Limb (tissue), 2 donors: Measurements from ENCODE around the gene EIF5B.
A peak's percentile ranks its signal among the peaks of the same experiment; 100 is the strongest.
"Not testable (repeated sequence)": the region's sequence is repeated elsewhere in the genome, so short reads cannot be mapped to it uniquely, and the experiment has no call there.

Experiments used
- DNase-seq, 2 donors: peaks; one replicate each; pipeline ENCODE4 v3.0.0-alpha.2; 2016; ENCODE audit errors: extremely low spot score in 2 of 2

The EIF5B gene

GRCh38 chr2:99337113-99338028 lies at the start of gene EIF5B:
Gene EIF5B, plus strand, starts transcription at chr2:99337389. Its CDS starts 166 bp downstream, at chr2:99337555.
- peak; percentile 95 to 96 for DNase-seq

GRCh38 chr2:99297994-99298393 lies 39.2 kb upstream of the EIF5B start:
- DNase-seq, result no peak

GRCh38 chr2:99299580-99299979 lies 37.6 kb upstream of the EIF5B start:
- DNase-seq, result no peak

GRCh38 chr2:99301097-99301496 lies 36.1 kb upstream of the EIF5B start, which contains the start of gene LYG1:
Gene LYG1, minus strand, starts transcription at chr2:99301197. Its CDS starts 5,527 bp downstream, at chr2:99295670.
- DNase-seq, result not testable (repeated sequence)

GRCh38 chr2:99317161-99317872 lies 19.9 kb upstream of the EIF5B start:
- DNase-seq, result no peak

GRCh38 chr2:99317873-99318200 lies 19.4 kb upstream of the EIF5B start:
- not testable (repeated sequence) for DNase-seq

- DNase-seq, result no peak
These were observed 11.8 kb upstream of the EIF5B start for GRCh38 chr2:99325384-99325783.

GRCh38 chr2:99335911-99336803 lies 1.0 kb upstream of the EIF5B start, which contains the start of gene TXNDC9:
Gene TXNDC9, minus strand, starts transcription at chr2:99336333. Its CDS starts 3,123 bp downstream, at chr2:99333210.
- peak; percentile 98 to 100 for DNase-seq

GRCh38 chr2:99336804-99337112 lies 431 bp upstream of the EIF5B start:
- DNase-seq, result no peak

- DNase-seq, result no peak
These were observed 918 bp downstream of the EIF5B start for GRCh38 chr2:99338029-99338585.

GRCh38 chr2:99340669-99341236 lies 3.6 kb downstream of the EIF5B start:
- DNase-seq, result no peak

GRCh38 chr2:99342536-99342935 lies 5.3 kb downstream of the EIF5B start:
- DNase-seq, result no peak

- DNase-seq, result not testable (repeated sequence)
These were observed 8.3 kb downstream of the EIF5B start for GRCh38 chr2:99345446-99345845.

GRCh38 chr2:99346218-99346617 lies 9.0 kb downstream of the EIF5B start:
- no peak for DNase-seq

GRCh38 chr2:99348173-99348572 lies 11.0 kb downstream of the EIF5B start:
- DNase-seq, result no peak

- no peak for DNase-seq
These were observed 13.0 kb downstream of the EIF5B start for GRCh38 chr2:99350194-99350593.

- no peak for DNase-seq
These were observed 16.9 kb downstream of the EIF5B start for GRCh38 chr2:99354070-99354469.

GRCh38 chr2:99354825-99355224 lies 17.6 kb downstream of the EIF5B start:
- DNase-seq, result not testable (repeated sequence)

- no peak for DNase-seq
These were observed 19.7 kb downstream of the EIF5B start for GRCh38 chr2:99356853-99357252.

GRCh38 chr2:99365661-99366060 lies 28.5 kb downstream of the EIF5B start:
- no peak for DNase-seq

- not testable (repeated sequence) for DNase-seq
These were observed 31.7 kb downstream of the EIF5B start for GRCh38 chr2:99368854-99369253.
